NCI-H2171 (cell line): ENCODE data around the gene SCUBE3.

Experiments
- DNase-seq: peaks from one replicate; lab custom pipeline; 2025; lab: John Stamatoyannopoulos, UW

Gene SCUBE3

DNA sequence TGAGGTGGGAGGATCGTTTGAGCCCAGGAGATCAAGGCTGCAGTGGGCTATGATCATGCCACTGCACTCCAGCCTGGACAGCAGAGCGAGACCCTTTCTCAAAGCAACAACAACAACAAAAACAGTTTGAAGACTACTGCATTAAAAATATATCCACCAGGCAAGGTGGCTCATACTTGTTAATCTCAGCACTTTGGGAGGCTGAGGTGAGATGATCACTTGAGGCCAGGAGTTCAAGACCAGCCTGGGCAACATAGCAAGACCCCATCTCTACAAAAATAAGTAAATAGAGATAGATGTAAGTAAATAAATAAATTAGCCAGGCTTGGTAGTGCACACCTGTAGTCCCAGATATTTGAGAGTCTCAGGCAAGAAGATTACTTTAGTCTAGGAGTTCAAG, 58.2 kb downstream of the SCUBE3 start:
- DNase-seq, result no peak

- no peak for DNase-seq
Observed at GRCh38 chr6:35273822-35274559, 60.2 kb downstream of the SCUBE3 start.

GRCh38 chr6:35275744-35276260, 62.0 kb downstream of the SCUBE3 start:
- DNase-seq, result no peak

DNA sequence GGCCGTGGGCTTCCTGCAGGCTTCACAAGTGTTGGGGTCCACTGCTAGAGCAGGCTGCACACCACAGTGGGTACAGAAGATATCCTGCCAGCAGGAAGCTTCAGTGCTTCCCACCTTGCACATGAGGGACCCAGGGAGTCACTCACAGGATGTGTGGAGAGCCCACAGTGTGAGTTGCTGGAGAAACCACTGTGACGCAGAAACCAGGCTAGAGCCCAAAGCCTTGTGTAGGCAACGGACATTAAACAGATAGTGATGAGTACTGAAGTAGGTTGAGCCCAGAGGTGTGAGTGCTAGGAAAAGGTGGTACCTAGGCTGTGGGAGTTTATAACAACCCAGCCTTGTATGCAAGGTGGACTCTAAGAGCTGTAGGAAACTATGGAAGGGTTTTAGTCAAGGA, 65.0 kb downstream of the SCUBE3 start:
- no peak for DNase-seq

DNA sequence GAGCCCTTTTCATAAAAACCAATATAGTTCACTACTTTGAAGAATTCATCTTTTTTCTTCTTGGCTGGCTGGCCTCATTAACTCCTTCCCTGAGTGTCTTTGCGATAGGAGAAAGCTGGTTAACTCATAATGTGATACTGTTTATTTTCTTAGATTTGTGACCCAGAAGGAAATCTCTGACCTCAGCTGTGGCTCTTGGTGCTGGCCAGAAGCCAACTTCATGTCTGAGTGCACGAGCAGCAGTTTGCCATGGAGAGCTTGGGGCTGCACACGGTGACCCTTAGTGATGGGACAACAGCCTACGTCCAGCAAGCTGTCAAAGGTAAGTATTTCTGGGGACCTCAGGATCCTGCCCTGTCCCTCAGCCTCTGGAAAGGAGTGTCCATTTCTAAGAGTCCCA, 67.1 kb downstream of the SCUBE3 start:
- DNase-seq, result no peak

DNA sequence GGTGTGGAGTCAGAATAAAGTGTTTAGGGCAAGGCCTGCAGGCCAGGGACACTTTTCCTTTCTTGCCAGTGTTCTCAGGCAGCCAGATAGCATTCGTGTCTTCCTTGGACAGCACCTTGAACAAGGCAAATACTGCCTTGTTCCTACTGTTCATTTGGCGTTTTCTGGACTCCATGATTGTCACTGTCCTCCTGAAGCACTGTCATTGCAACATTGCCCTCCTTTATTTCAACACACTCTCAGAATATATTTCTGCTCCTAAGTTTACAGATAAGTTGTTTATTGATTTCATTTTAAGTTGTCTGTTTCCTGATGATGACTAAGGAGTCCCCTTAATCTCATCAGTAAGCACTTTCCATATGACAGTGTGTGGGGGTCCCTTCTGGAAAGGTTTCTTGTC, 68.7 kb downstream of the SCUBE3 start:
- no peak for DNase-seq

GRCh38 chr6:35283361-35283760, 69.6 kb downstream of the SCUBE3 start:
- DNase-seq, result no peak

DNA sequence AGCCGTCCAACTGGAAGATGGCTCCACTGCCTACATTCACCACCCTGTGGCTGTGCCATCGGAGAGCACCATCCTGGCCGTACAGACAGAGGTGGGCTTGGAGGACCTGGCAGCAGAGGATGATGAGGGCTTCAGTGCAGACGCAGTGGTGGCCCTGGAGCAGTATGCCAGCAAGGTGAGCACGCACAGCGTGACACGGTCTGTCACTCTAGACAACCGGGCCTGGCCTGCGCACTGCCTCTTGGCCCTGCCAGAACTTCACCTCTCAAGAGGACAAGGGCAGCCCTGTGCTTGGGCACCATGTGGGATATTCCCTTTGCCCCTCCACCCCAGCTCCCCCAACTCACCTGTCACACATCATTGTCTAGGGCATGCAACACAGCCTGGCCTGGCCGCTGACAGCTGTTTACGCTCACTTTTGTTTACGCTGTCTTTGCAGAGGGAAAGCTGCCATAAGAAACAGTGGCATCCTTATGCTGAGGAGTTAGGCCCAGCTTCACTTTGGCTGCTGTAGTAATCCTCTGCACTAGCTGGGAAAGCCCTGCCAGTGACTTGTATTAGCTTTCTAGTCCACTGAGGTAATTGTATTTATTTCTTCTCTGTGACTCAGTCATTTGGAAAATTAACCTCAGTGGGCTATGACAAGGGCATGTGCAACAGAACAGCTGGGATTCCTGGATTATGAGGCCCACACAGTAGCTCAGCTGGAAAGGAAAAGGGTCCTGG, 74.1 kb downstream of the SCUBE3 start:
- DNase-seq, result no peak

GRCh38 chr6:35288834-35289233, 75.1 kb downstream of the SCUBE3 start:
- DNase-seq, result no peak

- DNase-seq, result no peak
Observed at GRCh38 chr6:35291491-35291890, 77.7 kb downstream of the SCUBE3 start.

DNA sequence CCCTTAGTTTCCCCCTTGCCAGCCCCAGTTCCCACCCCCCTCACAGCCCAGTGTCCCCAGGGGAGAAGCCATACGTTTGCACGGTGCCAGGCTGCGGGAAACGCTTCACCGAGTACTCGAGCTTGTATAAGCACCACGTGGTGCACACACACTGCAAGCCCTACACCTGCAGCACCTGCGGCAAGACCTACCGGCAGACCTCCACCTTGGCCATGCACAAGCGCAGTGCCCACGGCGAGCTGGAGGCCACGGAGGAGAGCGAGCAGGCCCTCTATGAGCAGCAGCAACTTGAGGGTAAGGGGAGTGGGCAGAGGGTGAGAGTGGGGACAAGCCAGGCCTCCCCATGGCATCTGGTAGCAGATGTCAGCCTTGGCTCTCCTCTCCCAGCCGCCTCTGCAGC, 78.7 kb downstream of the SCUBE3 start:
- peak; percentile 46 for DNase-seq

DNA sequence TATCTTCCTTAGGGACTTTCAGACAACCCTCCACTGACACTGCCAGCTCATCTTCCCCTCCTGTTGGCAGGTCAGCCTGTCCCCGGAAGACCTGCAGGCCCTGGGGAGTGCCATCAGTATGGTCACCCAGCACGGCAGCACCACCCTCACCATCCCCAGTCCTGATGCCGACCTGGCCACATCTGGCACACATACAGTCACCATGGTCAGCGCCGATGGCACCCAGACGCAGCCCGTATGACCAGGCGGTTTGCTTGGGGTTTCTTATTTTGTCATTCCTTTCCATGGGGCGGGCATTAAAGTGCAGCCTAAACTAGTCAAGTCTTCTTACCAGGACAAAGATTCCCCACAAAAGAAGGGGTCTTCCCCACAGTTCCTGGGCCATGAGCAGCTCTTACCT, 79.9 kb downstream of the SCUBE3 start:
- no peak for DNase-seq

- DNase-seq, result no peak
Observed at GRCh38 chr6:35294308-35294945, 80.7 kb downstream of the SCUBE3 start.

- DNase-seq, result no peak
Observed at GRCh38 chr6:35295036-35295435, 81.3 kb downstream of the SCUBE3 start.

- DNase-seq, result no peak
Observed at GRCh38 chr6:35295521-35296315, 82.0 kb downstream of the SCUBE3 start.

DNA sequence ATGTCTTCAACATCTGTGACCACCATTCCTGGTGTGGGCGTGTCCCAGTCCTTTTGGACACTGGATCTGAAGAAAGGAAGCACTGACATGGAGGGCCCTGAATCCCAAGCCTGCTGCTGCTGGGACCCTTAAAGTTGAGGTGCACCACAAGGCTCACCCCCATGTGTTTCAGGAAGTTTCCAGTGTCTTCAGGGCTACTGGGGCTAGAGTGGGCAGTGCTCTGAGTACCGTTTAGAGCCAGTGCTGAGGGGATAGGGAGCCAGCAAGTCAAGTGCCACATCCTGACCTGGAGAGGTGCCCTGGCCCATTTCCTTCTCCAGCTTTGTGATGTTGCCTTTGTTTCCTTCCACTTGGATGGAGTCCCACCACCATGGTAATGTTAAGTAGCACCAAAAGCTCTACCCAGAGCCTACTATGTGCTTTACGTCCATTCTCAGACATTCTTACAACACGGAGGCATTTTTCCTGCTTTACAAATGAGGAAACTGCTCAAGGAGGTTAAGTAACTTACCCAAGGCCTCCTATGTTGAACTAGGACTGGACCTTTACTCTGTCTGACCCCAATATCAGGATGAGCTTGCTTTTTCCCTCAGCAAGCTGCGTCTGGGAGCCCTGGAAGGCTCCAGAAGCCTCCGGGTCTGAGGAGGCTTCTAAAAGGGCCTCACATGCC, 83.3 kb downstream of the SCUBE3 start:
- no peak for DNase-seq

- DNase-seq, result peak; percentile 85
Observed at GRCh38 chr6:35297601-35298481, 84.1 kb downstream of the SCUBE3 start, which contains the start of gene DEF6. DEF6 (plus strand) TSS chr6:35297818; CDS start chr6:35297857, 39 bp downstream.

- no peak for DNase-seq
Observed at GRCh38 chr6:35298625-35299140, 84.9 kb downstream of the SCUBE3 start.

GRCh38 chr6:35299674-35300073, 85.9 kb downstream of the SCUBE3 start:
- no peak for DNase-seq

DNA sequence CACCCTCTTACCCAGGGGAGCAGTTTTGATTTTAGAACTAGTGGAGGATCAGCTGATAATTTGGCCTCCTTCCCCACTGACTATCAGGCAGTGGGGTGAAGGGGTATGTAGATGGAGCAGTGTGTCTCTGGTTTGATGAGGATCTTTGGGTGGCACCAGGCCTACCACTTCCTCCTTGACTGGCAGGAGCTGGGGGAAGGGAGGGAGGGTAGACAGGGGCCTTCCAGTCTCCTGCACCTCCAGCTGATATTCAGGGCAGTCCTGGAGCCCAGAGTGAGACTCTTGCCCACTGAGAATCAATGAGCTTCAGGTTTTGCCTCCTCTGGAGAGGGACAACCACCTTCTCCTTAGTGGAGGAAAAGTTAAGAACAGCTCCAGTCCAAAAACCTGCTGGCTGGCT, 87.1 kb downstream of the SCUBE3 start:
- no peak for DNase-seq
